Urothelium cell line (cell line): Measurements from ENCODE around the gene SH3BP4.

Experiments
- DNase-seq: peaks from one replicate; pipeline ENCODE4 v3.0.0; 2011; ENCODE audit warnings: low spot score, mixed read lengths
- FAIRE-seq: peaks from 2 replicates; lab custom pipeline; 2011; peaks lifted over from hg19 to GRCh38; lab: Jason Lieb, UNC

Gene SH3BP4

DNA sequence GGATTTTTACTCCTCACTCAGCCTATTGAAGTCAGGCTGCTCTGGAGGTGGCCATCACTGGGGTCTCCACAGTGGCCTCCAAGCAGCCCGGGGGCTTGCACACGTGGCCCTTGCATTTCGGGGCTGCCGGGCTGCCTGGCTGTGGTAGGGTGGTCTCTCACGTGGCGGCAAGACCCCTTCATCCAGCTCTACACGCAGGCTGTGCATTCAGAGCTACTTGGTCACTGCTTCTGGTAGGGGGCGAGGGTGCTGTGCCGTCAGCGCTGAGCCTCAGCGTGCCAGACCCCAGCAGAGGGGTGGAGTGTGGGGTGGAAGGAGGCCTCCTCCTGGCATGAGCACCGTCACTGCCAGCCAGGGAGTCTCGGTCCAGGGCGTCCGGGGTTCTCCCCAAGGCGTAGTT is 80.6 kb downstream of the SH3BP4 start:
- DNase-seq: no peak
- no peak for FAIRE-seq

GRCh38 chr2:235032949-235033348 is 81.1 kb downstream of the SH3BP4 start:
- no peak for DNase-seq
- FAIRE-seq: no peak

DNA sequence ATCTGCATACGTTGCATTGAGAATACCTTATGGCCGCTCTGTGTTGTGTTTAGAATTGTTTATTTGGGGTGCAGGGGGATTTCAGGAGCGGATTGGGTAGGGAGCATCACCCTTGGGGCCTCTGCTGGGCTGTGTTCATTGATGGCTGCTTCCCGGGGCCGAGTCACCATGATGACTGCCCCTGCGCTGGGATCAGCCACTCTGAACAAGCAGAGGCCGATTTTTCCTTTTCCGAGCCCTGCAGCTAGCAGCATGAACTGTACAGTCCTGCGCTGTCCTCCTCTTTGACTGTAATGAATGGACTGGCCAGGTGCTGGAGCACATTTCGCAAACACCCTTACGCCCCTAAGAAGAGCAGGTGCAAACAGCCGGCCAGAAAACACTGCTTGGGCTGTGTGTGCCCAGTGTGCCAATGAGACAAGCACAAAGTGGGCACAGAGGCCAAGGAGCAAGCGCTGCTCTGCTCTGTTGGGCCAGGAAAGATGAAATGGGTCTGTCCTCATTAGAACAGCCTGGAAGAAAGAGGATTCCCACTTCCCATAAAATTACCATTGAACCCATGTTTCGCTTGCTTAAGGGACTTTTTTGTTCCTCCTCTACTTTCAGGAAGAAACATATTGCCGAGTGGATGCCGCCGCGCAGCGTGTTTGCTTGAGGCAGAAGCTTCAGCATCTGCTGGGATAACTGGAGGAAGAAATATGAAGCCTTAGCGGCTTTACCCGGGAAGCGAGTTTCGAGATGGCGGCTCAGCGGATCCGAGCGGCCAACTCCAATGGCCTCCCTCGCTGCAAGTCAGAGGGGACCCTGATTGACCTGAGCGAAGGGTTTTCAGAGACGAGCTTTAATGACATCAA is 82.7 kb downstream of the SH3BP4 start:
- FAIRE-seq: no peak
- no peak for DNase-seq

DNA sequence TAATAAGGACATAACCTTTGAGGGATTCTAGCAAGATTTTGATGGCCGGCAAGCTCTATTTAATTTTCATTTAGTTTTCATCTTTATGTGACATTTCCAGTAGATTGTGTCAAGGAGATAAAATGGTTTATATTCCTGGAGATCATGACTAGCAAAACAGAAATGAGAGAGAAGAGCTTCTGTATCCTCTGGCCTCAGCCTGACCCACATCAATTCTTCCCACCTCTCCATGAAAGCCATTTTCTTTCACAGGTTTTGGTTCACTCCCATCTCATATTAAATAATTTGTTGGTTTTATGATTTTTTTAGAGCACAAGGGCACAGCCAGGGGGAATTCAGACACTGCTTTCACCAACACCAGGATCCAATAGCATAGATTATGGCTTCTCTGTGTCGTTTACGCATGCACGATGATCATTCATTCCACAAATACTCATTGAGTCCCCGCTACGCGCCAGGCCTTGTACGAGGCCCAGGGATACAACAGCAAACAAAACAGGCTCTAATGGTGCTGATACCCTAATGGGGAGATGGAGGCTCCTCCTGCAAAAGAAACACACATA is 85.9 kb downstream of the SH3BP4 start:
- FAIRE-seq (no peak), DNase-seq (no peak)

GRCh38 chr2:235041221-235041917 is 89.6 kb downstream of the SH3BP4 start:
- no peak for DNase-seq
- FAIRE-seq: no peak

DNA sequence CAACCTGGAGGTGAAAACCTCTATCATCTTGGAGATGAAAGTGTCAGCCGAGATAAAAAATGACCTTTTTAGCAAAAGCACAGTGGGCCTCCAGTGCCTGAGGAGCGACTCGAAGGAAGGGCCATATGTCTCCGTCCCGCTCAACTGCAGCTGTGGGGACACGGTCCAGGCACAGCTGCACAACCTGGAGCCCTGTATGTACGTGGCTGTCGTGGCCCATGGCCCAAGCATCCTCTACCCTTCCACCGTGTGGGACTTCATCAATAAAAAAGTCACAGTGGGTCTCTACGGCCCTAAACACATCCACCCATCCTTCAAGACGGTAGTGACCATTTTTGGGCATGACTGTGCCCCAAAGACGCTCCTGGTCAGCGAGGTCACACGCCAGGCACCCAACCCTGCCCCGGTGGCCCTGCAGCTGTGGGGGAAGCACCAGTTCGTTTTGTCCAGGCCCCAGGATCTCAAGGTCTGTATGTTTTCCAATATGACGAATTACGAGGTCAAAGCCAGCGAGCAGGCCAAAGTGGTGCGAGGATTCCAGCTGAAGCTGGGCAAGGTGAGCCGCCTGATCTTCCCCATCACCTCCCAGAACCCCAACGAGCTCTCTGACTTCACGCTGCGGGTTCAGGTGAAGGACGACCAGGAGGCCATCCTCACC is 90.2 kb downstream of the SH3BP4 start:
- DNase-seq (no peak), FAIRE-seq (no peak)

- FAIRE-seq (no peak), DNase-seq (no peak)
These were observed 91.0 kb downstream of the SH3BP4 start for GRCh38 chr2:235042576-235043515.

GRCh38 chr2:235043762-235044500 is 92.1 kb downstream of the SH3BP4 start:
- no peak for DNase-seq
- no peak for FAIRE-seq

- no peak for FAIRE-seq
These were observed 92.9 kb downstream of the SH3BP4 start for GRCh38 chr2:235044501-235045271.

GRCh38 chr2:235045336-235045972 is 93.6 kb downstream of the SH3BP4 start:
- DNase-seq (no peak), FAIRE-seq (no peak)

More at GRCh38 chr2:235044501-235045271, 92.9 kb downstream of the SH3BP4 start:
- DNase-seq: no peak

- DNase-seq: no peak
- no peak for FAIRE-seq
These were observed 94.1 kb downstream of the SH3BP4 start for GRCh38 chr2:235045973-235046343.

GRCh38 chr2:235046589-235046988 is 94.8 kb downstream of the SH3BP4 start:
- FAIRE-seq: no peak
- no peak for DNase-seq

DNA sequence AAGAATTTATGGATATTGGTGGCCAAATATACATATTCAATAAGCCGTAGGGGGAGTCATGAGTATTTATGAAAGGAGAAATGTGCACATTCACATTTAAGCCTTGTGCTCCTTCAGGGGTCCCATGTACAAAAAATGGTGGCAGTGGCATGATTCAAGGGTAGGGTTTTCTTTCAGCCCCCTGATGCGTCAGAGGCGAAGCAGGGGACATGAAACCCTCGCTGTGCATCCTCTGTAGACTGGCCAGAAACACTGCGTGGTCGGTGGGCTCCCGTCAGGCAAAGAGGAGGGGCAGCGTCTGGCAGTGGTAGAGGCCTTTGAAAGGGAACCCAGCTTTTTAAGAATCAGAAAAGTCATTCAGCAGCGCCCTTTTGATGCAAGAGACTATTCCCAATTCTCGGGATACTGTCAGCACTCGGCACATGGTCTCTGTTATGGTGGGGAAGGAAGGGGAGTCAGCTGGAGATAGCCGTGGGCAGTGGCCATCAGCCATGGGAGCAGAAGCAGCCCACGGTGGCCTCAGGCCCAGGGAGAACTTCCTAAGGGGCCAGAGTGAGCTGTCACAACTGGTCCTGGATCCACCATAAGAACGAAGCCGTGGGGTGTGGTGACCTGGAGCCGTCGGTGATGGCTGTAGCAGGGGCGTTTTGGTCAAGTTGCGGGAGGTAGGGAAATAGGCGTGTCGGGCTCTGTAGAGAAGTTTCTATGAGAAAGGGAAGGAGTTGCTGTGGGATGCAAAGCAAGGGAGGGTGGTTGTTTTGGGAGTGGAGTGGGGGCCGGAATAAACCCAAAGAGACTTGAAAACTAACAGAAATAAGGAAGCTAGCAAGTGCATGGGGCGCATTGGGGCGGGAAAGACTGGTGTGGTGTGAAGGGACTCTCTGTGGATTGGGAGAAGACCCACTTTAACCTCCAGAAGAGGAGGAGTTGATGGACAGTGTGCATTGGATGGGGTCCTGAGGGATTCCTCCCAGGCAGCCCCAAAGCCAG is 95.6 kb downstream of the SH3BP4 start:
- DNase-seq (no peak), FAIRE-seq (no peak)

- FAIRE-seq: no peak
- no peak for DNase-seq
These were observed 96.7 kb downstream of the SH3BP4 start for GRCh38 chr2:235048549-235048948.

DNA sequence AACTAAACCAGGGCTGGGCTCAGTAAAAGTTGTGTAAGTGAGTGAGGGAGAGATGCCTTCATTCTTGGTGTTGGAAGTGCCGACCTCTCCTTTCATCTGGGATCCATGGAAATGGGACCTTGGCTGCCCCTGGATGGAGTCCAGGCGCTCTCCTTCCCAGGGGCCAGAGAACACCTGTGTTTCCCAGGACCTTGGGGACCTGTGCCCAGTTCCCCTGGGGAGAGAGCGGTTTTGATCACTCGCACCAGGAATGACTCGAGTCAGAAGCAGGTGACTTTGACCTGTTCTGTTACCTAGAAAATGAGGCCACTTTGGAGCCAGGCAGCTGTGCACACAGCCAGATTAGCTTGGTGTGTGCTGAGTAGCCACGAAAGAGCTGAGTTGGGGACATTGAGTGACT is 97.3 kb downstream of the SH3BP4 start:
- no peak for DNase-seq
- no peak for FAIRE-seq

- DNase-seq: no peak
These were observed 97.9 kb downstream of the SH3BP4 start for GRCh38 chr2:235049719-235050118.

GRCh38 chr2:235050980-235051351 is 99.1 kb downstream of the SH3BP4 start:
- FAIRE-seq (no peak), DNase-seq (peak; percentile 76)

More at GRCh38 chr2:235049719-235050118, 97.9 kb downstream of the SH3BP4 start:
- no peak for FAIRE-seq
